HG02763 (cell line): ENCODE data around the gene MED9.
"Not testable (repeated sequence)": the region's sequence is repeated elsewhere in the genome, so short reads cannot be mapped to it uniquely, and the experiment has no call there.

Source experiments
- ATAC-seq: cut with Tn5 transposase; IDR thresholded peaks from one replicate; pipeline ENCODE4 v1.9.1; 2021; ENCODE audit warnings: mild to moderate bottlenecking, moderate library complexity; ENCODE audit not compliant: unreplicated experiment

Gene MED9

GRCh38 chr17:17486416-17486815 is 9.6 kb downstream of the MED9 start:
- ATAC-seq, result not testable (repeated sequence)

DNA sequence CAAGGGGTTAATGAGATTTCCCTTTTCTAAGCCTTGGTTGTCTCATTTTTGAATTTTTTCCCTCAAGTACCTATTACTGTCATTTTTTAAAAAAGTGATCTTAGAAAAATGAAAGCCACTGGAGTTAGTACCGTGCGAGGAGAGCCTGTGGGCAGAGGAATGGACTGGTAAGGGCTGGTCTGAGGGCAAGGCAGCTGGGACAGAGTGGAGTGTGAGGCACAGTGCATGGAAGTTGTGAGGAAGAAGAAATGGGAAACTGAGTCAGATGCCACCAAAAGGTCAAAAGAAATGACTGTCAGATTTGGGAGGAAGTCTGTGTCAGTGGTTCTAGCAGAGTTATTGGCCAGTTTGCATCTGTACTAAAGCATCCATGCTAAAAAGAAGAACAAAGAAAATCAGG is 11.2 kb downstream of the MED9 start:
- ATAC-seq, result no peak

GRCh38 chr17:17491031-17491471 is 14.3 kb downstream of the MED9 start:
- ATAC-seq, result no peak

DNA sequence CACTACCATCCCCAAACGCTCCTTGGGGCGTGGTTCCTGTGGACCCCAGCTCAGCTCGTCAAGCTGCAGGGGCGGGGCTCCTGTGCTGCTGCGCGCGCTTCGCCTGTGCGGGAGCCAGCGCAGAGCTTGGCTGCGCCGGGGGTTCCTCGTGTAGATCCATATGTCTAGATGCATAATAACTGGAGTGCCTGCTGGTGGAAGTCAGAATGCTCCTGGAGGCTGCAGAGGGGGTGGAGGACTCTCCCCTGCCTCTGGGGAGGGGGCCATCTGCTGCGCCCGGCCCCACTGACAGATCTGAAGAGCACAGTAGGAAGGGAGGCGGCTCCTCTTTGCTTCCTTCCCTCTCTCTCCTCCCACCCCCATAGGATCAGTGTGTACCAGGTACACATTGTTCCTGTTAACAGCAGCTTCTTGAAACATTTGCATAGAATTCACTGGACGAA is 14.8 kb downstream of the MED9 start:
- no peak for ATAC-seq

- ATAC-seq, result no peak
Observed at GRCh38 chr17:17492085-17492484, 15.3 kb downstream of the MED9 start.

DNA sequence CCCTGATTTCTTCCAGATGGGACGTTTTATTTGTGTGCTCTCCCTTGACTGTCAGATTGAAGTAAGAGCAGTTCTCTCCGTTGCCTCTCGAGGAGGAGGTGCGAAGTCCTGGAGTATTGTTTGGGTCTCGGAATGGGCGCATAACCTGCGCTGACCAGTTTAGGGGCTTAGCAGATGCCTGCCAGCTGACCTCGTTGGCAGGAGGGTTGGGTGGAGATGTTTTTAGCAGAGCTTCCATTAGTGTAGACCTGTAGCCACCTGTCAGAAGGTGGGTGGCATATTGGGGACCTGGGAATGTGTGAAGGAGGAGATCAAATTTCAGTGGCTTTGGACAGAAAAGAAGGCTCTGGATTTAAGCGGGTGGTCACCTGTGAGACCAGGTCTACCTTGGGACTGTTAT is 15.8 kb downstream of the MED9 start:
- ATAC-seq, result no peak

GRCh38 chr17:17493249-17493985 is 16.6 kb downstream of the MED9 start:
- ATAC-seq, result no peak

DNA sequence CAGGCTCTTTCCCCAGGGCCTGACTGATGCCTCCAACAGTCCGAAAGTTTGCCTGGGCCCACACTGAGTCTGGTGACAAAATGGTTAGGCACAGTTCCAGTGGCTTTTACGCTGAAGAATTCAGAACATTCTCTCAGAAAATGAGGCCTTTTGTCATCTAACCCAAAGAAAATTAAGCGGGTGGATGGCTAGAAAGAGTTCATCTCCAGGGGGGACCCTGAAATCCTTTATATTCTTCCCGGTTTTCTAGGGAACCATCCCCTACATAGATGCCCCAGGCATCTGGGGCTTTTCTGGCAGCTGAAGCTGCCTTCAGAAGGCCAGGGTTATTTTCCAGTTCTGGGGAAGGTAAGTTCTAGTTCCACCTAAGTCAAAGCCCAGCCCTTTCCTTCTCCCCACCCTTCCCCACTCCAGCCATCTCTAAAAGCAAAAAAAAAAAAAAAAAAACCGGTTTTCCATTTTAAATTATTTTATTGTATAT is 17.2 kb downstream of the MED9 start:
- ATAC-seq, result no peak

- ATAC-seq, result no peak
Observed at GRCh38 chr17:17494499-17494869, 17.7 kb downstream of the MED9 start.

- ATAC-seq, result no peak
Observed at GRCh38 chr17:17494870-17495535, 18.2 kb downstream of the MED9 start.

GRCh38 chr17:17495536-17496188 is 18.9 kb downstream of the MED9 start:
- no peak for ATAC-seq

DNA sequence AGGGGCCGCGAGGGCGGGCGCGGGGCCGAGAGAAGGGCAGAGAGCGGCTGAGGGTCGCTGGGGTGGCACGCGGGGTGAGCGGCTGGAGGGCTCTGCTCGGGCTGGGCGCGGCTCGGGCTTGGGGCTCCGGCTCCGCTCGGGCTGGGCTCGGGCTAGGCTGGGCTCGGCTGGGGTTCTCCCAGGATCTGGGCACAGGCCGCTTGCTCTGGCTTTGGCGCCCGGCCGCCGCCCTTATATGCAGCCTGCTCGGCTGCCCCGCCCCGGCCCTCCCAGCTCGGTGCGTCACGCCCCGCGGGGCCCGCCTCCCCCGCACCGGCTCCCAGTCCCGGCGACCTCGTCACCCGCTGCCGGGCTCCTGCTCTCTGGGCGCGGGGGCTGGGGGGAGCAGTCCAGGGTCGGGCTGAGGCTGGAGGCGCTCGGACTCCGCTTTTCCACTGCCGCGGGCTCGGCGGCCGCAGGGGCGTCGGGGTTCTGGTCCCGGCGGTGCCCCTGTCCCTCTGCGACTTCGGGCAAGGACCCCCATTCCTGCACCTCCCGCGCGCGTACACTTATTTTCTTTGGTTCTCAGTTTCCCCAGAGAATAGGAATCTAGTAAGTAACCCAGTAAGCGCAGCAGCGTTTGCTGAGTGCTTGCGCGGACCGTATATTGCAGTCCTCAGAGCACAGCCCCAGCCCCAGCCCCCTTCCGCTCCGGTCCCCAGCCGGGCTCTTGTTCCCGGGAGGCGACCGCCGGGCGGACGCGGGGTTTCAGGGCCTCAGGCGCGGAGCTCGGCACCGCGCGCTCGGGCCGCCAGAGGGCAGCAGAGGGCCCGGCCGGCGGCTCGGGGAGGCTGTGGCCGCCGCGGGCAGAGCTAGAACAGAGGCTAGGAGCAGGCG is 19.6 kb downstream of the MED9 start, which contains the start of gene RASD1:
Gene RASD1, minus strand, starts transcription at position 207 of the 876 bp plus-strand sequence. CDS start 214 bp downstream, outside the sequence.
- ATAC-seq, result peak; percentile 55

DNA sequence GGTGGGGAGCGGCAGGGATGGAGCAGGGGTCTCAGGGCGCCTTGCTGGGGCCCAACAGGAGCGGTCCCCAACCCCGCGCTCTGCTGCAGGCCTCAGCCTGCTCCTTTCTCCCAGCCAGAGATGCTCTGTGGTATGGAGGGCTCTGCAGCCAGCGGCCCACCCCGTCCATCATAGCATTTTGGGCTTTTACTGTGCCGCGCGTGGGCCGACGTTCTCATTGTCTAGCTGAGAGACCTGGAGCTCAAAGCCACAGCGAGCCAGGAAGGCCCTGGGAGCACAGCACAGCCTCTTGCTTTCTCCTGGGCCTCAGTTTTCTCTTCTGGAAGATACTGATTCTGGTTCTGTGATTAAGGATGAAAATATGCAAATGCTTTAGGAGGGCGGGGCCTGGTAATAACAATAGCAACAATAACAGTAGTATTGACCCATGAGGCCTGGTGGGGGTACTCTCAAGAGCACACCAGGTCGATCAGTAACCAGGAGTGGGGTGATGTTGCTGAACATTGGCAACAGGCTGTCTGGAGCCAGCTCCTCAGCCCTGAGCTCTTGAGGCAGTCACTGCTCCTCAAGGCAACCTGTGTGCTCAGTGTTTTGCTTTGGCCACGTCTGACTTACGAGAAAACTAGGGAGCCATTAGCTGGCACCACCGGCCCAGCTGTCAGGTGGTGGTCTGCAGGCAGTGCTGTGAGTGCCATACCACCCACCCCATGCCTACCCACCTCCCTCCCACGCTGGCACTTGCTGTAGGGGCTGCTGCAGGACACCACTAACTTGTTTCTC is 20.5 kb downstream of the MED9 start:
- ATAC-seq, result no peak

GRCh38 chr17:17497845-17498520 is 21.2 kb downstream of the MED9 start:
- ATAC-seq, result no peak

DNA sequence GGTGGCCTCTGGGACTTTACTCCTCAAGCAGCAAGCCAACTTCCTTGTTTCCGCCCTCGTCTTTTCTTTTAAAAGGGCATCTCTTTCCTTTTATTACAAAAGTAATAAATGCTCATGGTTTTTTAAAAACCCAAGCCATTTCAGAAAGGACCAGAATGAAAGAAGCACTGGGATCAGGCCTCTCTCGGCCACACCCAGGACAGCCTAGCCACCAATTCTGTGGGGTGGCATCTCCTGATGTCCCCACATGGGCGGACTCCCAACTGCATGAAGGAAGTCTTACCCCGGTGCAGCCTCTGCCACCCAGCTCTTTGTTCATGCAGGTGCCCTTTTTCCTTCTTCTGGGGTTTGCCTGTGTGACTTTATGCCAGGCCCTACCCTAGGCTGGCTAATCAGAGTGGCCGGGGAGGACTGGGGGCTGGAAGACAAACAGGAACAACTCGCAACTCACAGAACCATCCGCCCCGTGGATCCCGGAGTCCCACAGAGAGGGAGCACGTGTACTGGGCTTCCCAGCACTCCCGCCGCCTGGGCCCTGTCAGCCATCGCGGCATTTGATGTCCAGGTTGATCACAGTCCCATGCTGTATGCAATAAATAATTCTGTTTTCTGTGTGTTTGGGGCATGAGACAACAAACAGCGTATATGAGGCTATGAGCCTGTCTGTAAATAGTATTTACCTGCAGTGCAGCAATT is 22.0 kb downstream of the MED9 start:
- no peak for ATAC-seq

DNA sequence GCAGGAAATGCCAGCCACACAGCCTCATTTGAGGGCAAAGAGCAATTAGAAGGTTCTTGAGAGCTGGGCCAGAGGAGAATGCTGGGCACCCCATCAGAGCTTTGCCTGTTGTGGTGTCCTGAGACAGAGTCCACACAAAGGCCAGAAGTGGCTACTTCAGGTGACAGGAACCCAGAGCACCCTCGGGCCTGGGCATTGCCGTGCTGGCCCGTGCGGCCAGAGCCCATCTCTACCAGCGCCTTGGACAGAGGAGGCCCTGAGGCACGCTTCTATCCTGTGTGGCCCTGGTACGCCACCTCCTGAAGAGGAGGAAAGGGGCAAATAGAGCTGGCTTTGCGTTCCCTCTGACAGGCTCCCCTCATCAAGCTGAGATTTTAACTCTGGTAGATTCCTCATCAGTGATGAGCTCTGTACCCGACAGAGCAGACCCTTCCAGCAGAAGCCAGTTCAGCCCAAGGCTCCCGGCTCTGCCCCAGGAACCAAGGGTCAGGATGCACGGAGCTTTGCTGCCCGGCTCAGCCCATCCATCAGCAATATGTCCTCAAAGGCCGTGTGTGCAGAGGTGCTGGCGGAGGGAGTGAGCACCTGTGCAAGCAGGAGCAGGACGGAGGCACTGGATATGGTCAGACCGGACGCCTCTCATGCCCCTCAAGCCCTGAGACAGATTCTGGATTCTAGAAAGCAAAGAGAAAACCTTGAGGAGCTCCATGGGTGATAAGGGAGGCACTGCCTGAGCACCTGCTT is 22.8 kb downstream of the MED9 start:
- no peak for ATAC-seq

DNA sequence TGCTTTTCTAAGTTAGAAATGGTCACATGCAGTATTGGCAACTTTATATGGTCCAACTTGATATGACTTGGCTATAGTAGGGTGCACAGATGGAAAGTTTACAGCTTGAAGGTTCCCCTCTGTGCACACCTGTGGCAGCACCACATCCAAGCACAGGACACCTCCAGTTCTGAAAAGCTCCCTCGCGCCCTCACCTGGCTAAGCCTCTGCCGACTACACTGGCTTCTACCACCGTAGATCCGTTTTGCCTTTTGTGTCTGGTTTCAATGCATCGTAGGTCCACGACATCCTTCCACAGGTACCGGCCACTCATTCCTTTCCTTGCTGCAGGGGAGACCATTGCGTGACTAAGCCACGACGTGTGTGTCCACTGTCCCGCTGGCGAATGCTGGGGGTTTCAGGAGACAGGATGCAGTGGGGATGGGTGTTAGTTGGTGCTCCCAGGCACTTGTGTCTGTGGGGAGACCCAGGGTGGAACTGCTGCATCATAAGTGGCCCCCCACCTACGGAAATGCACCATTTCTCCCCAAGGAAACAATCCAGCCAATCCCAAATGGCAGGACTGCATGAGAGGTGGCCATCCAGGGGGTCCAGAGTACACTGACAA is 24.3 kb downstream of the MED9 start:
- no peak for ATAC-seq
